Measurements from ENCODE around the gene PLK1.

Gene PLK1

GRCh38 chr16:23682181-23682580, 3.5 kb downstream of the PLK1 start:
- no peak for DNase-seq

DNA sequence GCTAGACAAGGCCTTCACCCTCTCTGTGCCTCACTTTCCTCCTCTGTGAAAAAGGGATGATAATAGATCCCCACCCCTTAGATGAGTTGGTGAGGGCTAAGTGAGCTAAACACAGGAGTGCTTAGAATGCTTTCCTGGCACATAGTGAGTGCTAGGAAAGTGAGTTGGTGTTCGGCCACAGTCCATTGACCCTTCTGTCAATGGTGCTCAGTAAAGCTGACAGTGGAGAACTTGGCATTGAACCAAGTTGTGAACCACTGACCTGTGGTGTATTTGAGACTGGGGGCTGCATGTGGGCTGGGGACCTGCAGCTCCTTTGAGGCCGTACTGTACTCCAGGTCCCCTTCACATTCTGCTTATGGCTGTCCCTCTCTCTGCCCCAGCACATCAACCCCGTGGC, 4.8 kb downstream of the PLK1 start:
- no peak for DNase-seq

DNA sequence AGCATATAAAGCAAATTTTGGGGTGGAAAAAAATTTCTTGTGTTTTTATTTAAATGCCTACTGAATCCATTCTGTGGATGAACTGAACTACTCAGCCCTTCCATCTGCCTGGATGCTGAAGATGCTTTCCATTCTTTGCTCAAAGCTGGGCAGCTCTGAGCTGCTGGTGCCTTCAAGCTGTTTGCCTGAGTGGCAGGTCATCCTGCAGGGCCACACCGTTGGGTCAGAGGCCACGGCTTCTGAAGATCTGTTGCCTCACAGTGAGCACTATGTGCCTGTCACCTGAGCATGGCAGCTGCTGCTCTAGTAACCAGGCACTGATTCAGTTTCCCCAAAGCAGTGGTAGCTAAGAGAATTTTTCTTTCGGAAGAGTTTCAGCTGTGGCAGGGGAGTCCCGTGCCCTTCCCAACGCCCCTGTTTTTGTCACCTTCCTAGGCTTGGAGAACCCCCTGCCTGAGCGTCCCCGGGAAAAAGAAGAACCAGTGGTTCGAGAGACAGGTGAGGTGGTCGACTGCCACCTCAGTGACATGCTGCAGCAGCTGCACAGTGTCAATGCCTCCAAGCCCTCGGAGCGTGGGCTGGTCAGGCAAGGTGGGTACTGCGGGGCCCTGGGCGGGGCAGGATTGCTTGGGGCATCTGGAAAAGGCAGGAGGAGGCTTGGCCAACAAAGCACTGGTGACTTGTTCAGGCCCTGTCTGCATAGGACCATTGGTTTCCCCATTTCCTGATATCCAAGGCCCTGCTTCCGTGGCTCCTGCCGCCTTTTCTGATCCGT, 8.5 kb downstream of the PLK1 start:
- DNase-seq: no peak

DNA sequence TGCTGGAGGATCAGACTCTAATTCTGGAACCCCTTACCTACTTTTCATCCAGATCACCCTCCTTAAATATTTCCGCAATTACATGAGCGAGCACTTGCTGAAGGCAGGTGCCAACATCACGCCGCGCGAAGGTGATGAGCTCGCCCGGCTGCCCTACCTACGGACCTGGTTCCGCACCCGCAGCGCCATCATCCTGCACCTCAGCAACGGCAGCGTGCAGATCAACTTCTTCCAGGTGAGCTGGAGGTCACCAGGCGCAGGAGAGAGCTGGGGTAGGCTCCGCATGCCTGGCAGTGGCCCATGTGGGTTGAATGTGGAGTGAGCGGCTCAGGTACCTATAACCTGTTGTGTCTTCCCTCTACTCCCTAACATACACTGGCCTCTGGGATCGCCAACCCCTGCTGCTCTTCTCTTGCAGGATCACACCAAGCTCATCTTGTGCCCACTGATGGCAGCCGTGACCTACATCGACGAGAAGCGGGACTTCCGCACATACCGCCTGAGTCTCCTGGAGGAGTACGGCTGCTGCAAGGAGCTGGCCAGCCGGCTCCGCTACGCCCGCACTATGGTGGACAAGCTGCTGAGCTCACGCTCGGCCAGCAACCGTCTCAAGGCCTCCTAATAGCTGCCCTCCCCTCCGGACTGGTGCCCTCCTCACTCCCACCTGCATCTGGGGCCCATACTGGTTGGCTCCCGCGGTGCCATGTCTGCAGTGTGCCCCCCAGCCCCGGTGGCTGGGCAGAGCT, 10.9 kb downstream of the PLK1 start:
- no peak for DNase-seq

DNA sequence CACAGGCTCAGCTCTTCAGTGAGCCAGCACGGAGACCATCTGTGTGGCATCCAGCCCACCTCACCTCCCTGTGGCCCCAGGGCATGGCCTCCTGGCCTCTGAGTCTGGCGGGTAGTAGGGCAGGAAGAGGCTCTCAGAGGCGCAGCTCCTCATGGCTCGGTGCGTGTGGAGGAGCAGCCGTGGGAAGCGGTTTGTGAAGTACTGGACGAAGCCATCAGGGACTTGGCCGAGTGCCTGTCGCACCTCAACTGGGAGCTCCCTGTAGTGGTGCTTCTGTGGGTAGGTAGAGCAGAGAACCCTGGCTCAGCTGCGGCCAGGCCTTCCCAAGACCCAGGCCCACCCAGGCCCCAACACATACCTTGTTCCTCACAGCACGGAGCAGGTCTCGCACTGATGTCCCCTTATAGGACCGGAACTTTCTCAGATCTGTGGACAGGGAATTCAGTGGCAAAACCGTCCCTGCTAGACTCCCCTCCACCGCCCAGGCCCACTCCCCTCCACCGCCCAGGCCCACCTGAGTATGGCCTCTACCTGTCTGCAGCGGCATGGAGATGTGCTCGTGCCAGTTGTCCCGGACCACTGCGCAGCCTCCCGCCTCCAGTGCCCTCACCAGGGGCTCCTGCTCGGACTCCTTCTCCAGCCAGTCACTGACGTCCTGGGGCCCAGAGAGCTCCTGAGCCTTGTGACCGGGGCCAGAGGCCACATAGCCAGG, 12.2 kb downstream of the PLK1 start:
- no peak for DNase-seq

GRCh38 chr16:23691483-23692189, 12.9 kb downstream of the PLK1 start:
- DNase-seq: no peak

GRCh38 chr16:23692190-23692837, 13.6 kb downstream of the PLK1 start:
- DNase-seq: no peak

- no peak for DNase-seq
Observed at GRCh38 chr16:23694265-23694643, 15.6 kb downstream of the PLK1 start.

- DNase-seq: no peak
Observed at GRCh38 chr16:23694644-23695373, 16.1 kb downstream of the PLK1 start.

DNA sequence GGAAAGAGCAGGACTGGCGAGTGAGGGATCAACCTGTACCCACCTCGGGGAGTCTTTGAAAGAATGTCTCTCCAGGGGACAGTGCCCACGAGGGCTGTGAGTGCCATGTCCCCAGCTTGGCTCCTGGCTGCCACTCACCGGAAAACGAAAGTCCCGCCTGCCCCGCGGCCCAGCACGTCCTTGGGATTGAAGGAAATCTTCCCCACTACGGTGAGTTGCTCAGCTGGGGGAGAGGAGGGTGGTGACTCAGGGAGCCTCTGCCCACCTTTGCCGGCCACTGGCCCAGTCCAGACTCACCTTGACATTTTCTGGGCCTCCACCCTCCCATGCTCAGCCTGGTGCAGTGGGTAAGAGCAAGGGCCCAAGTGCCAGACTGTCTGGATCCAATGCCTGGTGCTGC, 17.1 kb downstream of the PLK1 start:
- no peak for DNase-seq

- DNase-seq: no peak
Observed at GRCh38 chr16:23699100-23699499, 20.4 kb downstream of the PLK1 start.

DNA sequence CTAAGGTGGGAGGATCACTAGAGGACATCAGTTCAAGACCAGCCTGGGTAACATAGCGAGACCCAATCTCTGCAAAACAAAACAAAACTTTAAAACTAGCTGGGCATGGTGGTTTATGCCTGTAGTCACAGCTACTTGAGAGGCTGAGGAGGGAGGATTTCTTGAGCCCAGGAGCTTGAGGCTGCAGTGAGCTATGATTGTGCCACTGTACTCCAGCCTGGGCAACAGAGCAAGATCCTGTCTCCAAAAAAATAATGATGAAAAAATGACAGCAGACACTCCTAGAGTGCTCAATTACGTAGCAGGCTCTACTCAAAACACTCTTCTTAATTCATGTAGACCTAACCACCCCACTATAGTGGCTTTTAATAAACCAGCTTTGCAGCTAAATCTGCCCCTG, 21.4 kb downstream of the PLK1 start:
- no peak for DNase-seq

- no peak for DNase-seq
Observed at GRCh38 chr16:23700509-23700908, 21.8 kb downstream of the PLK1 start.

- no peak for DNase-seq
Observed at GRCh38 chr16:23701045-23701444, 22.4 kb downstream of the PLK1 start.

DNA sequence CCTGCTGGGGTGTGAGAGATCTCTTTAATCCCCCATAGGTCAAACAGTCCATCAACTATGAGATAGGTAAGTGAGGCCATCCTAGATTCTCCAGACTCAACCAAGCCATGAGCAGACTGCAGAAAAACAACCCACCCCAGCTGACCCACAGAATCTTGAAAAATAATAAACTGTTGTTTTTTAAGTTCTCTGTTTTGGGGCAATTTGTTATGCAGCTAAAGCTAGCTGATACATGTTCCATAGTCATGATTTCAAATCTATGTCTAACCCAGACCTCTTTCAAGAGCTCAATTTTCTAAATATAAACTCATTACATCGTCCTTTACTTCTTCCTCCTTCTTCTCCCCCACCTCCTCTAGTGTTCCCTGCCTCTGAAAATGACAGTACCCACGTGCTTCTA, 24.3 kb downstream of the PLK1 start:
- DNase-seq: no peak

DNA sequence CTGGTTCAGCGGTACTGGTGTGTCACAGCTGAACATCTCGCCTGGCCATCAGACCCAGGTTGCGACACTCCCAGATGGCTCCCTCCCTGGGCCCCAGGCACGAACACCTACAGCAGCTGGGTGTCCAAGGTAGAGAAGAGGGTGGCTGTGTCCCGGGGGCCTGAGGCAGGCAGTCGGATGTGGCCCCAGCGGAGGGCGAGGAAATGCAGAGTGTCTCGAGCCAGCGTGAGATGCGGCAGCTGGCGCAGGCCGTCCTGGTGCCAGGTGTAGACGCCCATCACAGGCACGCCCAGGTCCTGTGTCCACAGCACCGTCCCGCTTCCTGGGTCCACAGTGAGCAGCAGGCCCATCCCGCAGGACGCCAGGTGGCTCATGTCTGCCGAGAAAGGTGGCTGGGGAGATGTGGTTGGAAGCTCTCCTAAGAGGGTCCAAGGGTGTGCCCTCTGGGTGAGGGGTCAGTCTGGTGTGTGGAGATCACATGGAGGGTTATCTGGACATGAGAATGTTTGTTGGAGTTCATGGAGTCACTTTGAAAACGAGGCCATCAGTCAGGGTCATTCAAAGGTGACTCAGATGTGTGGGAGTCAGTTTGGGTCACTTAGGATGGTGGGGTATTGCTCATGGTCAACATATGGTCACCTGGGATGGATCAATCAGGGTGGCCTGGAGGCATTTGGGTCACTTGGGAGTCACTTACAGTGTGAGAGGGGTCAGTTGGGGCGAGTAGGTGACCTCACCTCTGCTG, 26.3 kb downstream of the PLK1 start:
- DNase-seq: no peak

- no peak for DNase-seq
Observed at GRCh38 chr16:23705517-23705902, 26.8 kb downstream of the PLK1 start.

DNA sequence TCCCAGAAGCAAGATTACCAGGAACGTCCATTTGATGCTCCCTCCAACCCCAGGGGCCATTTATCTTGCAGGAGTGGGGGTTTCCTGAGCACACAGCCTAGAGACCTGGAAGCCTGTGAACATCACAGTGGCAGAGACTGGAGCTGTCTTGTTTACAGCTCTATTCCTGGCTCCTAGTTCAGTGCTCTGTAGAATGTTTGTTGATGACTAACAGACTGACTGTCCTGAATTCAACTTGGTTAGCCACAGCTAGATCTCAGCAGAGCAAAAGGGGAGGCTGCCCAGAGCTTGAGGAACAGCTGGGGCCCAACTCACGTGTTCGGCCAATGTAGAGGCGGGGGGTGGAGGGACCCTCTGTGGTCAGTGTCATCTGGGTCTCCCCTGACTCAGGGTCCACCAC, 27.8 kb downstream of the PLK1 start:
- no peak for DNase-seq

DNA sequence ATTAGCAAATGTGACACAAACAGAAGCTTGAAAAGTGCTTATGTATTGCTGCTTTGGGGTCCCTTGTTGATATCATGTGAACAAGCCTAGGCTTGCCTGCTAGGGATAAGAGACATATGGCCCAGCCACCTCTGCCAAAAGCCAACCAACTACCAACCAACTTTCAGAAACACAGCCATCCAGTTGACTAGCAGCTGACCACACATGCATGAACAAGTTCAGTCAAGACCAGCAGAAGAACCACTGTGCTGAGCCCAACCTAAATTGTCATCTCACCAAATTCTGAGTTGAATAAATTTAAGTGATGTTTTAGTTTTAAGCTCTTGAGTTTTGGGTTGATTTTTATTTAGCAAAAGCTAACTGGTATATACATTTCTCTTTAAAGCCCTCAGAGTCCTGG, 30.8 kb downstream of the PLK1 start:
- no peak for DNase-seq

DNA sequence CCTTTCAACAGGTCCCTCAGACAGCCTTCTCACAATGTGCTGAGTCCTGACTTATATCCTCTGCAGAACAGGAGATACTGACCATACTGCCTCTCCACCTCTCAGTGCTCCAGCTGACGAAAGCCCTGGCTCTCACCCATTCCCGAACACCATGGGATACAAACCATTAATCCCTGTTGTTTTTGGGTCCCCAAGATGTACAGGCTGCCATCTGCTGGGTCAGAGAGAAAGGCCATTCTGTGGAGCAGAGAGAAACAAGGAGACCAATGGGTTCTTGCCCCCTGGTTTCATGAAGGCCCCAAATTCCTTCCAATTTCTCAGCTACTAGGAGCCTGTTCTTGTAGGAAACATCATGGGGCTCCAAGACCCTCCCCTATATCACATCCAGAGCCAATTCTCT, 31.3 kb downstream of the PLK1 start:
- DNase-seq: no peak

GRCh38 chr16:23710504-23710903, 31.8 kb downstream of the PLK1 start:
- no peak for DNase-seq

Measured in activated CD4-positive, alpha-beta T cell treated with anti-CD3 and anti-CD28 coated beads, Interleukin-2, amount 50 U/mL, for 1 hour (primary cell).